Endometrium (tissue), 2 donors: ENCODE measurements around the gene PITPNM3.

ENCODE experiments used
- FAIRE-seq: peaks from 2 replicates; lab custom pipeline; 2012; peaks lifted over from hg19 to GRCh38; lab: Jason Lieb, UNC
- donor health status: control.
- donor health status: control.

PITPNM3 gene

GRCh38 chr17:6526362-6527152 lies 29.8 kb downstream of the PITPNM3 start:
- no peak for FAIRE-seq

- FAIRE-seq: no peak
These were observed 30.6 kb downstream of the PITPNM3 start for GRCh38 chr17:6525731-6526130.

- no peak for FAIRE-seq
These were observed 31.2 kb downstream of the PITPNM3 start for GRCh38 chr17:6525141-6525540.

- FAIRE-seq: no peak
These were observed 31.8 kb downstream of the PITPNM3 start for GRCh38 chr17:6524520-6524919.

GRCh38 chr17:6523809-6524355 lies 32.5 kb downstream of the PITPNM3 start:
- FAIRE-seq: no peak

- FAIRE-seq: no peak
These were observed 33.0 kb downstream of the PITPNM3 start for GRCh38 chr17:6523330-6523729.

GRCh38 chr17:6521586-6521985 lies 34.8 kb downstream of the PITPNM3 start:
- FAIRE-seq: no peak

- no peak for FAIRE-seq
These were observed 39.3 kb downstream of the PITPNM3 start for GRCh38 chr17:6517062-6517461.

GRCh38 chr17:6514371-6514770 lies 42.0 kb downstream of the PITPNM3 start:
- no peak for FAIRE-seq

- FAIRE-seq: no peak
These were observed 43.8 kb downstream of the PITPNM3 start for GRCh38 chr17:6512552-6512951.

GRCh38 chr17:6510321-6510977 lies 45.9 kb downstream of the PITPNM3 start:
- FAIRE-seq: no peak

GRCh38 chr17:6509921-6510320 lies 46.4 kb downstream of the PITPNM3 start:
- no peak for FAIRE-seq

- FAIRE-seq: no peak
These were observed 47.2 kb downstream of the PITPNM3 start for GRCh38 chr17:6509031-6509771.

GRCh38 chr17:6508519-6509030 lies 47.8 kb downstream of the PITPNM3 start:
- no peak for FAIRE-seq

- FAIRE-seq: no peak
These were observed 48.3 kb downstream of the PITPNM3 start for GRCh38 chr17:6508016-6508415.

GRCh38 chr17:6507535-6507934 lies 48.8 kb downstream of the PITPNM3 start:
- no peak for FAIRE-seq

- no peak for FAIRE-seq
These were observed 49.6 kb downstream of the PITPNM3 start for GRCh38 chr17:6506679-6507231.

GRCh38 chr17:6505425-6506142 lies 50.8 kb downstream of the PITPNM3 start:
- no peak for FAIRE-seq

- no peak for FAIRE-seq
These were observed 52.6 kb downstream of the PITPNM3 start for GRCh38 chr17:6503641-6504195.

GRCh38 chr17:6502871-6503509 lies 53.4 kb downstream of the PITPNM3 start:
- no peak for FAIRE-seq

- FAIRE-seq: no peak
These were observed 54.2 kb downstream of the PITPNM3 start for GRCh38 chr17:6502142-6502541.
